Breast epithelium (tissue), 3 donors: Measurements from ENCODE around the gene ACSS1.

Source experiments
- CTCF ChIP-seq, 3 donors: fragments of 450-650 bp; IDR thresholded peaks; one replicate each; pipeline ENCODE4 v1.5.1; 2016 to 2017; ENCODE audit warnings: antibody characterized with exemption in 3 of 3, mild to moderate bottlenecking in 3 of 3, moderate library complexity in 3 of 3
- POLR2A ChIP-seq: fragments of 450-650 bp; IDR thresholded peaks from one replicate; pipeline ENCODE4 v1.6.1; 2016; ENCODE audit warnings: antibody characterized with exemption, mild to moderate bottlenecking, moderate library complexity
- POLR2AphosphoS5 ChIP-seq, 3 donors: sonication (generic); formaldehyde crosslinking; IDR thresholded peaks; one replicate each; pipeline ENCODE4 v1.6.1; 2017; ENCODE audit warnings: antibody characterized with exemption in 3 of 3

GRCh38 chr20:25033265-25033923, 24.5 kb downstream of the ACSS1 start:
- TF ChIP-seq CTCF (IDR thresholded peaks at IDR 0.05) (no peak), POLR2AphosphoS5 (IDR thresholded peaks at IDR 0.05) (no peak), POLR2A (no peak)
